Measurements from ENCODE around the gene PCDH9.

- TF ChIP-seq CTCF (IDR thresholded peaks at IDR 0.05; ENCODE audit: insufficient read depth, low read depth, low read length) (no peak), EZH2 (IDR thresholded peaks at IDR 0.05; ENCODE audit: insufficient read depth, low read length) (no peak)
Observed at GRCh38 chr13:66830940-66831716, 399.0 kb downstream of the PCDH9 start.

All from astrocyte (in vitro differentiated cells and primary cell).